Right lobe of liver (tissue), 4 donors: Measurements from ENCODE around the gene PTBP1.

Experiments used
- POLR2A ChIP-seq: fragments of 450-650 bp; IDR thresholded peaks from one replicate; pipeline ENCODE4 v1.6.1; 2017; ENCODE audit warnings: antibody characterized with exemption, mild to moderate bottlenecking
- TF ChIP-seq, protein P1 (sequence below), 4 donors: fragments of 200-600 bp in 3 of 4; fragments of 450-650 bp in 1 of 4; IDR thresholded peaks; one replicate each; pipeline versions ENCODE4 v1.5.1 to v1.8.0; 2016 to 2022; ENCODE audit warnings: antibody characterized with exemption in 4 of 4, mild to moderate bottlenecking in 2 of 4
- donor health status: DM: no; HTN: no; CAD: no.
- donor health status: DM: no; HTN: no; CAD: no.
- donor health status: DM: no; HTN: yes; CAD: no.

DNA sequence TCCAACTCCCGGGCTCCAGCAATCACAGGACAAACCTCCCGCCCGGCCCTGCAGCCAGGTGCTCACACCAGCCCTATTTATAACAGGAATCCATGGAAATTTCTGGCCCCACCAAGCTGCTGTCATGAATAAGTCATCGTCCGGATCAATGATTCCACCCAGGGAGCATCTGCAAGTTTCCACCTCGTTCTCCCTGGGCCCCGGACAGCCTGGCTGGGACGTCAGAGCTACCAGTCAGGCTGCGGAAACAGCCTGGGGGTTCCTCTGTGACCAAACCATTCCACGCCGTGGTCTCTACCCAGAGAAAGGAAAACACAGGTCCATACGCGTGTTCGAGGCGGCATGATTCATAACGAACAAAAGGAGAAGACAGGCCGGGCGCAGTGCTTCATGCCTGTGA lies 20.7 kb upstream of the PTBP1 start:
- TF ChIP-seq, protein P1, sequence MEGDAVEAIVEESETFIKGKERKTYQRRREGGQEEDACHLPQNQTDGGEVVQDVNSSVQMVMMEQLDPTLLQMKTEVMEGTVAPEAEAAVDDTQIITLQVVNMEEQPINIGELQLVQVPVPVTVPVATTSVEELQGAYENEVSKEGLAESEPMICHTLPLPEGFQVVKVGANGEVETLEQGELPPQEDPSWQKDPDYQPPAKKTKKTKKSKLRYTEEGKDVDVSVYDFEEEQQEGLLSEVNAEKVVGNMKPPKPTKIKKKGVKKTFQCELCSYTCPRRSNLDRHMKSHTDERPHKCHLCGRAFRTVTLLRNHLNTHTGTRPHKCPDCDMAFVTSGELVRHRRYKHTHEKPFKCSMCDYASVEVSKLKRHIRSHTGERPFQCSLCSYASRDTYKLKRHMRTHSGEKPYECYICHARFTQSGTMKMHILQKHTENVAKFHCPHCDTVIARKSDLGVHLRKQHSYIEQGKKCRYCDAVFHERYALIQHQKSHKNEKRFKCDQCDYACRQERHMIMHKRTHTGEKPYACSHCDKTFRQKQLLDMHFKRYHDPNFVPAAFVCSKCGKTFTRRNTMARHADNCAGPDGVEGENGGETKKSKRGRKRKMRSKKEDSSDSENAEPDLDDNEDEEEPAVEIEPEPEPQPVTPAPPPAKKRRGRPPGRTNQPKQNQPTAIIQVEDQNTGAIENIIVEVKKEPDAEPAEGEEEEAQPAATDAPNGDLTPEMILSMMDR (IDR thresholded peaks at IDR 0.05), result no peak
- TF ChIP-seq POLR2A, result no peak
